SH-SY5Y (cell line): ENCODE measurements around the gene GABRA5.

Source experiments
- GATA2 ChIP-seq: IDR thresholded peaks from 2 replicates; pipeline ENCODE4 v1.6.1; 2011; ENCODE audit warnings: mild to moderate bottlenecking, low read depth, low read length
- GATA3 ChIP-seq: IDR thresholded peaks from 2 replicates; pipeline ENCODE4 v1.6.1; 2011; ENCODE audit warnings: low read depth, mild to moderate bottlenecking, low read length, moderate library complexity

DNA sequence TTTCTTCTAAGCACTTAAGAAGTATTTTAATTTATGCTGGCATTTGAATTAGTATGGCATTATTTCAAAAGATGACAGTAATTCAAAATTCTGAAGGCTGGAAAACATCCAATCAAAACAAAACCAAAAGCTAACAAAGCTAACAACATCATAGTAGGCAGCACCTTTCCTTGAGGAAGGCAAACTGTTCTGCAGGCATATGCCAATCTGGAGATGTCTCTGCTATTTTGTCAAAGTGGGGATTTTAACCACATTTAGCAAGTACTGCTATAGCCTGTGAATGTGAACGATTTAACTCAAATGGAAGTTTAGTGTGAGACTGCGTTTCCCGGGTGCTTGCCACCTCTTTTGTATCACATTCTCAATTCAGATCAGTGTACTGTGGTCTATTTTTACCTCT, 16.7 kb upstream of the GABRA5 start:
- TF ChIP-seq GATA2 (no peak), GATA3 (no peak)
